Erythroblast (primary cell): Measurements from ENCODE around the gene KIF26B.

Source experiments
- DNase-seq, 2 experiments: peaks; one replicate each; lab custom pipeline; 2025; lab: John Stamatoyannopoulos, UW
- GATA1 ChIP-seq: IDR thresholded peaks from 2 replicates; pipeline ENCODE4 v1.6.1; 2011; ENCODE audit warnings: low read depth, mild to moderate bottlenecking, control low read depth, low read length, moderate library complexity
- POLR2A ChIP-seq: IDR thresholded peaks from 2 replicates; pipeline ENCODE4 v1.6.1; 2011; ENCODE audit warnings: mild to moderate bottlenecking, low read length

The KIF26B gene

DNA sequence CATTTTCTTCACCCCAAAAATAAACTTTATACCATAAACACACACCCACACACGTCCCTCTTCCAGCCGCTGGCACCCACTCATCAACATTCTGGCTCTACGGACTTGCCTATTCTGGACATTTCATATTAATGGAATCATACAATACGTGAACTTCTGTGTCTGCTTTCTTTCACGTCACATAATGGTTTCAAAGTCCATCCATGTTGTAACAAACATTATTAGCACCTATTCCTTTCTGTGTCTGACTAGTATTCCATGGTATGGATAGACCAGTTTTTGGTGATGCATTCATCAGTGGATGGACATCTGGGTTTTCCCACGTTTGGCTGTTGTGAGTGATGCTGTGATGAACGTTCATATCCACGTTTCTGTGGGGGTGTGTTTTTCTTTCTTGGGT is 323.2 kb downstream of the KIF26B start:
- TF ChIP-seq POLR2A (no peak), GATA1 (no peak)
- DNase-seq, result no peak

DNA sequence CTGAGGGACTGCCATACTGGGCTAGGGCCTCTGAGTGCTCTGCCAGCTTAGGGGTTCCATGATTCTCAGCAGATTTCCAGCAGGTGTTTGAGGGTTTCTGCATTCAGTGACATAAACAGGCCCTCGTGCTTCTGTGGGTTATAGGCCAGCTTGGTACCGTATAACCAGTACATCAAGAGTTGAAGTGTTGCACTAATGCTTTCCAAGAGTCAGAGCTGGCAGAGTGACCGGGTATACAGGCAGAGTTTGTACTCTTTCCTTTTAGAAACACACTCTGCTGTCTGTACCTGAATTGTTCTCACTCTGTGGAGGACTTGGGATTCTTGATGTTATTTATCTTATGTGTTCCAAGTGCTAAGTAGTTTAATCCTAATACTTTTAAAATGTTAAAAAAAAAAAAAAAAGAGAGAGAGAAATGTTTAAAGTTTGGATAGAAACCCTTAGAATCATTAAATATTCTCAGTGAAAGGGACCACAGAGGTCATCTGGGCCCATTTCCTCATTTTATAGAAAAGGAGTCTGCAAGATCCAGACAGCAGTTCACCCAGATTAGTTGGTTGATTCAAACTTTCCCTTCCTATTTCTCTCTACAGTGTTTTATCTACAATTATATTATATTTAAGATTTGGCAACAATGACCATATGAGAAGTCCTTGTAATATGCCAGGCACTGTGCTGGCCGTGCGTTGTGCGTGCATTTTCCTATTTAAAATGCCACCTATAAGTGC is 325.8 kb downstream of the KIF26B start:
- no peak for TF ChIP-seq GATA1
- TF ChIP-seq POLR2A, result no peak
- DNase-seq, result no peak

GRCh38 chr1:245481261-245481660 is 326.5 kb downstream of the KIF26B start:
- no peak for DNase-seq
- TF ChIP-seq POLR2A (no peak), GATA1 (no peak)

DNA sequence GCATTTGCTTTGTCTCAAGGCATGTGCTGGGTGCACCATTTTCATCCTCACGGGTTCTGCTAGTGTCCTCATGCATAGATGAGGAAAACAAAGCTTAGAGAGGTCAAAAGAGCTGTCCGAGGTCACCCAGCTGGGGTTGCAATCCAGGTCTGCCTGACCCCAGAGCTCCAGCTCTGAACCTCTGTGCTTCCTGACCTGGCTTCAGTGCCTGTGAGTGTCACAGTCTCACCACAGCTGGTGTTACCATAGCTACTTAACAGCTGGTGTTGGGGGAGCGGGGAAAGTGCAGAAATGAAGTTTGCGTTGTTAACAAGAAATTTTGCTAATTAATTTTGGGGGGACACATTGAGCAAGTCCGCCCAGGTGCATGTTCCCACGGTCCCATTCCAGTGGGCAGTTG is 328.5 kb downstream of the KIF26B start:
- no peak for TF ChIP-seq GATA1
- TF ChIP-seq POLR2A, result no peak
- DNase-seq, result no peak

GRCh38 chr1:245484176-245484575 is 329.4 kb downstream of the KIF26B start:
- TF ChIP-seq POLR2A (no peak), GATA1 (no peak)
- no peak for DNase-seq

GRCh38 chr1:245485996-245486395 is 331.2 kb downstream of the KIF26B start:
- TF ChIP-seq POLR2A, result no peak
- no peak for TF ChIP-seq GATA1
- DNase-seq, result no peak

DNA sequence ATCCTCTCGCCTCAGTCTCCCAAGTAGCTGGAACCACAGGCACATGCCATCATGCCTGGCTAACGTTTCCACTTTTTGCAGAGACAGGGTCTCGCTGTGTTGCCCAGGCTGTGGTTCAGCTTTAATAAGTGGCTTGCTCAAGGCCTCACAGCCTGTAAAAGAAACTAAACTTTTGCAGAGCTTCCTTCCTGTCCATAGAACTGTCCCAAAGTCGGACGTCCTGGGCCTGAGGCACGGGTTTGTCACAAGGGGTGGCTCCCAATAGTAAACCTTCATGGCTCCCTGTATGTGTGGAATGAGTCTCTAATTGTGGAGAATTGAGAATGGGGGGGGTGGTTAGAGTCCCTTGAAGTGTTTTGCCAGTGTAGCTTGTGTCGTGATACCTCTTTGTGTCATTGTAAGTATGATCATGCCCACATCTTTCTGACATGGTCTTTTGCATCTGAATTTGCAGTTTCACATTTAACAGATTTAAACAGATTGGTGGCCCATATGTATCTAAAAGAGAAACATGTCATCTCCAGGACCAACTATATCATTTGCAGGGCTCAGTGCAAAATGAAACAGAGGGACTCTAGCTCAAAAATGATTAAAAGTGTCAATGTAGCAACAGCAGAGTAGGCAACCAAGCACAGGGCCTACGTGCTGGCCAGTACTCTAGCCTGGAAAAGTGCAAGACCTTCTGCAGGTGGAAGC is 332.1 kb downstream of the KIF26B start:
- TF ChIP-seq GATA1 (no peak), POLR2A (no peak)
- DNase-seq, result no peak

GRCh38 chr1:245488346-245489129 is 333.8 kb downstream of the KIF26B start:
- no peak for DNase-seq
- TF ChIP-seq POLR2A (no peak), GATA1 (no peak)

- TF ChIP-seq POLR2A (no peak), GATA1 (no peak)
- DNase-seq, result no peak
These were observed 335.1 kb downstream of the KIF26B start for GRCh38 chr1:245489838-245490237.

DNA sequence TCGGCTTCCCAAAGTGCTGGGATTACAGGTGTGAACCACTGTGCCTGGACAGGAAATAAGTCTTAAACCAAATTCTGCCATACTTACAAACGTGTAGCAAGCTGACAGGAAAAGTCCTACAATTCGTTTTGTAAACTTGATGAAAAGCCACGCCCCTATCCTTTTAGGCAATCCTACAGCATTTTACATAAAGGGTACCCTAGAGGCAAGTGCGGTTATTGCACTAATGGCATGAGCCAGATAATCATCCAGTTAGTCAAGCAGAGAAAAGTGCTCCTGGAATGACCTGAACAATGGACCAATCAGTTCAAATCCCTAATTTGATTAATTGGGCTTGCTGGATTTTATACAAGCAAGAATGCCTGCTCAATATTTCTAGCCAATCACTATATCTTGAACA is 338.2 kb downstream of the KIF26B start:
- TF ChIP-seq POLR2A (no peak), GATA1 (no peak)
- peak in 1 of 2 experiments; percentile 6 for DNase-seq

DNA sequence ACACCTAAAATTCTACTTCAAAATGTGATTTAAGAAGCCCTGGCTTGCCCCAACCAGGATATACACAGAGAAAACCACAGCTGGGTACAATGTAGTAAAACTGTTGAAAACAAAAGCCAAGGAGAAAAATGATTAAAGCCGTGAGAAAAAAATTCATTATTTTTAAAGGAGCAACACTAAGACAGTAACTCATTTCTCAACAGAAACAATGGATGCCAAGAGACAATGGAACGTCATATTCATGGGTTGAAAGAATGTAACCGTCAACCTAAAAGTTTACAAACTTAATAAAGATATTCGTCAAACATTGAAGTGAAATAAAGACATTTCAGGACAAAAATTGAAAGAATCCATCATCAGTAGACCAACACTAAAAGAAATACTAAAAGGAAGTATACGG is 340.9 kb downstream of the KIF26B start:
- DNase-seq, result no peak
- TF ChIP-seq POLR2A, result no peak

DNA sequence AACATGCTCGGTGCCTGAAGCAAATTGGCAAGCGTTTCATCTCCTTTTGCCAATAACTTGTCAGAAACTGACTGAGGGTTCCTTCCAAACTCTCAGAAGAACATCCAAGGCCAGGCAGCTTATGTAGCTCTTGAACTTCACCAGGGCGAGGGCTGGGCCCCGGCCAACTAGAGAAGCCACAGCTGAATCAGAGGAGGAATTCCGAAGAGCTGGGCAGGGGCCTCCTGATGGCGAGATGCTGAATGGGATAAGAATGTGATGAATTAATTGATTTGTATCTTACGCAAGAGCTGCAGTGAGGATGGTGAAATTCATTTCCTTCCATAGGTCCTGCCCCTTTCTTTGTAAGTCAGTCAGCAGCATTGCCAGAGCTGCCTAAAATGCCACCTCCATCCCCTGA is 345.8 kb downstream of the KIF26B start:
- no peak for DNase-seq
- TF ChIP-seq POLR2A, result no peak
- no peak for TF ChIP-seq GATA1

GRCh38 chr1:245501633-245502032 is 346.8 kb downstream of the KIF26B start:
- TF ChIP-seq POLR2A, result no peak
- TF ChIP-seq GATA1, result no peak
- DNase-seq, result no peak

DNA sequence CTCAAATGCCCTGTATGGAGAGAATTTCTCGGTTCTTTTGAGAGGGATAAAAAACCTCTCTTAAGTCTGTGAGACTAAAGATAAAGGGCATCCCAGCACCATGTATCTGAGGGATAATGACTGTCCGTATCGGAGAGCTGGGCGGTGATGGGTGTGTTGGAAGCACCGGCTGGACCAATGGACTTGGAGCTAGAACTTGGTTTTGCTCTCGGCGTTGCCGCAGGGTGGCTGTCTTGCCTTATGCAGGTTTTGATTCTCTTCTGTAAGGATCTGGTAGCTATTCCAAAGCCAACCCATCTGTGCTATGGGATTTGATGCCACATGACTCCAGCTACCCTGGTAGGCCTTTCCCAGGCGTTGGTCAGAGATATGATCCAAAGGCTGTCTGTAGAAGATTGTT is 348.8 kb downstream of the KIF26B start:
- TF ChIP-seq GATA1 (no peak), POLR2A (no peak)
- DNase-seq, result no peak
